ENCODE measurements around the gene MRPS7. TPM values are rescaled to one million over a fixed set of nuclear protein-coding genes. Genes with fewer than 3 reads are reported as not detected.

MRPS7 gene
- total and polyA plus RNA-seq, 10 of the 15 experiments (the other 5 are each of a cell fraction or from before 2014, with no cell fraction given) = 88.4 to 217 (median 109) TPM

DNA sequence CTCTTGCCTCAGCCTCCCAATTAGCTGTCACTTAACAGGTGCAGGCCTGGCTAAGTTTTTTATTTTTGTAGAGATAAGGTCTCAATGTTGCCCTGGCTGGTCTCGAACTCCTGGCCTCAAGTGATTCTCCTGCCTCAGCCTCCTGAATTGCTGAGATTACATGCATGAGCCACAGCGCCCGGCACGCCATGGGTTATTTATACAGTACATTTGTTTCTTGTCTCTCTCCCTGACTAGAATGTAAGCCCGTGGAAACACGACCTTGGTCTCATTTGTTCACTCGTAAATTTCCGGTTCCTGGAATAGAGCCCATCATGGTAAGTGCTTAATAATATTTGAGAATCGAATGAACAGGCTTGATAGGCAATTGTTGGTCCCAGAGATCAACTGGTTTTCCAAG is 25.5 kb downstream of the MRPS7 start:
- Histone ChIP-seq H3K4me1 (ENCODE audit: control insufficient read depth, insufficient read depth, low read length) (peaks cover 20% of the 10 kb centered on the region), H3K27ac (ENCODE audit: control insufficient read depth, insufficient read depth) (no peak overlapping the region), H3K4me2 (ENCODE audit: control insufficient read depth, insufficient read depth) (peak overlapping the region; percentile 89), H3K9ac (ENCODE audit: control insufficient read depth, insufficient read depth, low read length) (peak overlapping the region; percentile 66; the same call in 1 of the 2 replicates), H3K27me3 (replicated peaks in 1 of 2; ENCODE audit: control insufficient read depth in 2 of 2, insufficient read depth in 2 of 2, low read length in 1 of 2) (no peaks in the 10 kb centered on the region), H4K20me1 (ENCODE audit: control insufficient read depth, insufficient read depth) (no peaks in the 10 kb centered on the region; the same call in 1 of the 2 replicates), H3K4me3 (peak overlapping the region; percentile 91), H3K79me2 (ENCODE audit: control insufficient read depth, insufficient read depth, low read length) (peaks cover 33% of the 10 kb centered on the region), H3K9me3 (replicated peaks; ENCODE audit: control insufficient read depth, insufficient read depth, low read length) (no peaks in the 10 kb centered on the region), H2AFZ (ENCODE audit: control insufficient read depth, low read depth, low read length) (no peak overlapping the region), H3K36me3 (ENCODE audit: control insufficient read depth in 2 of 2, insufficient read depth in 2 of 2, low read length in 1 of 2) (peaks cover 13 to 16% of the 10 kb centered on the region in 2 experiments)
- ChIA-PET CTCF (interaction anchor here (0.9 to 2.8 kb wide), 3 partner anchors 16 to 125 kb away, joined by 4 to 46 read pairs (median 5); partner anchors contain the start of gene MIF4GD), POLR2A (interaction anchor here (1.3 kb wide), 1 partner anchor 9 kb away, joined by 3 read pairs; no protein-coding TSS in a partner anchor), RAD21 (ENCODE audit: unreplicated experiment) (no interaction called here), SMC1A (ENCODE audit: uncharacterized antibody, unreplicated experiment) (interaction anchor here (2.3 kb wide), 1 partner anchor 15 kb away, joined by 7 read pairs; no protein-coding TSS in a partner anchor)
- FAIRE-seq (no peak), ATAC-seq (no peak), DNase-seq (ENCODE audit: low read depth, low spot score) (no peak)
- in situ Hi-C loops (cut with MboI) (no loop called here), intact Hi-C loops (cut with micrococcal nuclease; ENCODE audit: unreplicated experiment) (loop anchor here (5.0 kb wide), 1 partner anchor 35 kb away; no protein-coding TSS in a partner anchor)
- no TSS peak for BruUV-seq (replicated peaks)
- no peak for TF ChIP-seq RUNX3 (IDR thresholded peaks at IDR 0.05; ENCODE audit: low read length)
- no peak for TF ChIP-seq MLLT1 (IDR thresholded peaks at IDR 0.05)
- TF ChIP-seq RBBP5 (conservative IDR thresholded peaks at IDR 0.05) = no peak
- TF ChIP-seq WRNIP1 (IDR thresholded peaks at IDR 0.05; ENCODE audit: borderline replicate concordance, low read depth, low read length) = no peak
- TF ChIP-seq TARDBP (IDR thresholded peaks at IDR 0.05; ENCODE audit: borderline replicate concordance) = no peak
- no peak for TF ChIP-seq LARP7 (IDR thresholded peaks at IDR 0.05)
- no peak for TF ChIP-seq IRF3 (IDR thresholded peaks at IDR 0.05)
- no peak for TF ChIP-seq TAF1 (IDR thresholded peaks at IDR 0.05; ENCODE audit: borderline replicate concordance, low read depth, low read length)
- no peak for TF ChIP-seq NR2F1 (conservative IDR thresholded peaks at IDR 0.05)
- no peak for TF ChIP-seq GABPA (IDR thresholded peaks at IDR 0.05; ENCODE audit: low read depth)
- 77% methylated on average over 9 of the region's 9 CpGs for WGBS (ENCODE audit: insufficient coverage, insufficient replicate concordance, low lambda C conversion rate, missing lambda C conversion rate)
